ENCODE measurements around the gene HRH1.
"Not testable (repeated sequence)": the region's sequence is repeated elsewhere in the genome, so short reads cannot be mapped to it uniquely, and the experiment has no call there.

GRCh38 chr3:11113316-11113715 is 41.0 kb upstream of the HRH1 start:
- TF ChIP-seq CTCF (conservative IDR thresholded peaks at IDR 0.05 in 1 of 2, IDR thresholded peaks at IDR 0.05 in 1 of 2; ENCODE audit: extremely low read depth in 1 of 2, insufficient read depth in 1 of 2, low read depth in 1 of 2, low read length in 2 of 2); EZH2 (IDR thresholded peaks at IDR 0.05; ENCODE audit: borderline replicate concordance, low read length): not testable (repeated sequence)
